Pancreas (tissue), 10 donors: ENCODE results near the gene LCP1. TPM values are rescaled to one million over a fixed set of nuclear protein-coding genes. Genes with fewer than 3 reads are reported as not detected.
A peak's percentile ranks its signal among the peaks of the same experiment; 100 is the strongest.
"Not testable (repeated sequence)": the region's sequence is repeated elsewhere in the genome, so short reads cannot be mapped to it uniquely, and the experiment has no call there.

ENCODE experiments used
- ATAC-seq, 4 donors: fragments of 200-7000 bp; cut with Tn5 transposase; one replicate each; pipeline versions ENCODE4 v1.8.0 to v1.9.1; 2020; ENCODE audit warnings: mild to moderate bottlenecking in 4 of 4, moderate library complexity in 4 of 4
- DNase-seq, 6 donors: peaks; one replicate each; pipeline ENCODE4 v3.0.0-alpha.2; 2020
- FAIRE-seq: peaks from 2 replicates; lab custom pipeline; 2012; peaks lifted over from hg19 to GRCh38; lab: Jason Lieb, UNC
- H3K27ac ChIP-seq, 4 donors: fragments of 200-600 bp; sonication (generic); 1 replicate in 3 of 4; 2 replicates in 1 of 4; pipeline versions ENCODE4 v1.5.0 to v1.8.0; 2020
- H3K27me3 ChIP-seq, 4 donors: fragments of 200-600 bp; one replicate each; pipeline ENCODE4 v1.8.0; 2021
- H3K36me3 ChIP-seq, 3 donors: fragments of 200-600 bp; sonication (generic) in 1 of 3; one replicate each; pipeline versions ENCODE4 v1.5.0 to v1.8.0; 2020 to 2021
- H3K4me1 ChIP-seq, 3 donors: fragments of 200-600 bp; one replicate each; pipeline ENCODE4 v1.8.0; 2021
- H3K4me3 ChIP-seq, 4 donors: fragments of 200-600 bp; sonication (generic) in 2 of 4; one replicate each; pipeline versions ENCODE4 v1.5.0 to v1.8.0; 2020 to 2021
- H3K9me3 ChIP-seq, 4 donors: fragments of 200-600 bp; one replicate each; pipeline ENCODE4 v1.8.0; 2021
- WGBS, 2 donors: extraction: QIAGEN DNeasy Blood & Tissue Kit; methylation state at CpG; one replicate each; pipeline ENCODE4 v1.1.7; 2013; 5-methylcytosine and 5-hydroxymethylcytosine counted together
- intact Hi-C, 3 donors: fragments of 100-400 bp; cut with DNase I; formaldehyde crosslinking; loops; one replicate each; pipeline versions ENCODE4 v1.11.1 to v1.14.2; 2022
- polyA plus RNA-seq, 2 donors: library from polyadenylated mRNA; stranded (reverse); fragments of 200-250 nt; gene quantifications; one replicate each; pipeline ENCODE4 v1.2.3, GENCODE V29; 2013
- total RNA-seq, 6 donors: library from RNA; stranded (reverse); fragmentation: NEBNext Ultra II Directional in 4 of 6; extraction: Animal tissue kit (Norgen Biotek cat#: 25700) in 4 of 6; gene quantifications; one replicate each; pipeline versions ENCODE4 v1.2.1 to v1.2.4, GENCODE V29; 2021 to 2023
- TF ChIP-seq, protein P1 (sequence below), 4 donors: fragments of 200-600 bp; sonication (generic) in 3 of 4; IDR thresholded peaks; one replicate each; pipeline versions ENCODE4 v1.5.0 to v1.8.0; 2021; ENCODE audit warnings: antibody characterized with exemption in 4 of 4
- donor health status: healthy with polysubstance abuse.
- donor health status: DM: no; HTN: no; CAD: no; lungs with moderate emphysema.
- donor health status: DM: no; HTN: no; CAD: no.
- donor health status: control.
- donor health status: control.
- donor health status: Bipolar disorder and iron deficiency.
- donor health status: DM: yes; HTN: yes; CAD: no.
- donor health status: DM: no; HTN: no; CAD: no.
- donor health status: DM: no; HTN: no; CAD: no.
- donor health status: DM: yes; HTN: yes; CAD: no.

LCP1 gene
- total and polyA plus RNA-seq, 8 donors = 2.0 to 38.3 (median 5.2) TPM

DNA sequence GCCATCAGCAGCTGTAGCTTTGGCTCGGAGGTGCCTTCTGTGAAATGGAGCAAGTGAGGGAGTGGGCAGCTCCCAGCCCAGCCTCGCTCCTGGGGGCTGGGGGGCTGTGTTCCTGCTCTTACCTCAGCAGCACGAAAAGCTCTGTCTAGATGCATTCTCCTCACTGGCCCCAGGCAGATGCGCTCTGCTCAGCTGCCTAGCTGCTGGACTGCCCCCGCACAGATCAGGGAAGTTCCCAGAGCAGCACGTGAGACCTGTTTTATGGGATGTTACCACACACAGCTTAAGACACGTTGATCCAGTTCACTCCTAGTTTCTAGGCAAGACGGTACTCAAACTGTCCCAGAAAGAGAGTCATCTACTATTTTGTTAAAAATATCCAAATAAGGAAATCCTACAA is 13.6 kb downstream of the LCP1 start:
- TF ChIP-seq, protein P1, sequence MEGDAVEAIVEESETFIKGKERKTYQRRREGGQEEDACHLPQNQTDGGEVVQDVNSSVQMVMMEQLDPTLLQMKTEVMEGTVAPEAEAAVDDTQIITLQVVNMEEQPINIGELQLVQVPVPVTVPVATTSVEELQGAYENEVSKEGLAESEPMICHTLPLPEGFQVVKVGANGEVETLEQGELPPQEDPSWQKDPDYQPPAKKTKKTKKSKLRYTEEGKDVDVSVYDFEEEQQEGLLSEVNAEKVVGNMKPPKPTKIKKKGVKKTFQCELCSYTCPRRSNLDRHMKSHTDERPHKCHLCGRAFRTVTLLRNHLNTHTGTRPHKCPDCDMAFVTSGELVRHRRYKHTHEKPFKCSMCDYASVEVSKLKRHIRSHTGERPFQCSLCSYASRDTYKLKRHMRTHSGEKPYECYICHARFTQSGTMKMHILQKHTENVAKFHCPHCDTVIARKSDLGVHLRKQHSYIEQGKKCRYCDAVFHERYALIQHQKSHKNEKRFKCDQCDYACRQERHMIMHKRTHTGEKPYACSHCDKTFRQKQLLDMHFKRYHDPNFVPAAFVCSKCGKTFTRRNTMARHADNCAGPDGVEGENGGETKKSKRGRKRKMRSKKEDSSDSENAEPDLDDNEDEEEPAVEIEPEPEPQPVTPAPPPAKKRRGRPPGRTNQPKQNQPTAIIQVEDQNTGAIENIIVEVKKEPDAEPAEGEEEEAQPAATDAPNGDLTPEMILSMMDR (IDR thresholded peaks at IDR 0.05) = no peak
- FAIRE-seq (no peak), ATAC-seq (peak in 2 of 4 donors; percentile 42 to 59)

DNA sequence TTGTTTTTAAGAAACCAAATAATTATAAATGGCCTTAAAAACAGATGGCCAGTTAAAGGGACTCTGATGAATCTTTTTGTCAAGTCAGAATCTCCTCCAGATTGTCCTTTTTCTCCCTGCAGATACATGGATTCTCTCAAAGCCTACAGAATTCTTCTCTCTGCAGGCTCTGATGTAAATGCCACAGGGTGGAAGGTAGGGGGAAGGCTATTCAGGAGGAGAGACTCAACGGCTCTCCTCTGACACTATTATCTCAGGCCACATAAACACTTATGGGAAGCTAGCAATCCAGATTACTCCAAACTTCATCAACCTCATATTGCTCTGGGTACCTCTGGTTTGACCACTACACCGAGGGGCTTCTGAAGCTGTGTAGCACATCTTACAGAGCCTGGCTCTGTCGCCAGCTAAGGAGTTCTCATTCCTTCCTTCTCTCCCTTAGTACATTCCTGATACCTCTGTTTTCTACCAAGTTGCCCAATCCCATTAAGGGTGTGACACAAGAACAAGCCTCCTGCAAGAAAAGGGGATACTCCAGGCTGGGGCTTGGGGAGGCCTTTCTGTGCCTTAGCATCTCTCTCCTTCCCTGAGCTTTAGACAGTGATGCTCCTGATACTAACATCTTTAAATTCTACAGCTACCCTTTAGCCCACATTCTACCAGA is 14.9 kb downstream of the LCP1 start:
- intact Hi-C loops = no loop called here
- FAIRE-seq = no peak
- 60 to 66% methylated on average over 3 of the region's 3 CpGs for WGBS, 2 donors

More for the DNA sequence above, 13.6 kb downstream of the LCP1 start:
- Histone ChIP-seq H3K4me1 (peaks cover 0 to 5% (median 0%) of the 10 kb centered on the region in 3 donors), H3K27me3 (no peaks in the 10 kb centered on the region), H3K4me3 (no peak overlapping the region), H3K36me3 (no peaks in the 10 kb centered on the region), H3K27ac (no peak overlapping the region), H3K9me3 (no peaks in the 10 kb centered on the region)
- intact Hi-C loops = no loop called here
- WGBS, 2 donors = 67 to 70% methylated on average over 8 of the region's 8 CpGs
- peak in 1 of 6 donors; percentile 27 for DNase-seq

DNA sequence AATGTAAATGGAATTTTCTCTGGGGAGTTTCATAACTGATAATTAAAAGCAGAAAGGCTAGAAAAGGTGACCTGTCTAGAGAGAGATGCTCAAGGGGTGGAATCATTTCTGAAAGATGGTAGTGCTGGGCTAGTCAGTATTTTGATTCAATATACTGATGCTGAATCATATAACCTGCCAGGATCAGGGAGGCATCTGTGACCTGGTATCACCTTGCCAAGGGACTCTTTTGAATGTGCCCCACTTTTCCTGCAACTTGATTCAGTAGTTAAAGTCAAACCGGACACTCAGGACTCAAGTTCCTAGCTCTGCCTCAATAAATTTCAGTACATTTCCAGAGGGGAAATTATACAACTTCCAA is 15.8 kb downstream of the LCP1 start:
- 57 to 58% methylated on average over 1 of the region's 1 CpG for WGBS, 2 donors
- no peak overlapping the region for H3K4me3 ChIP-seq
- H3K4me1 ChIP-seq = peaks cover 0 to 5% (median 0%) of the 10 kb centered on the region in 3 donors
- H3K27me3 ChIP-seq = no peaks in the 10 kb centered on the region
- FAIRE-seq (no peak), ATAC-seq (no peak), DNase-seq (no peak)
- H3K36me3 ChIP-seq = no peaks in the 10 kb centered on the region
- intact Hi-C loops = no loop called here
- H3K9me3 ChIP-seq = no peaks in the 10 kb centered on the region
- no peak overlapping the region for H3K27ac ChIP-seq
- TF ChIP-seq, protein P1 (IDR thresholded peaks at IDR 0.05) = no peak

More for the DNA sequence above, 14.9 kb downstream of the LCP1 start:
- H3K9me3 ChIP-seq = no peaks in the 10 kb centered on the region
- no peaks in the 10 kb centered on the region for H3K27me3 ChIP-seq
- no peak overlapping the region for H3K4me3 ChIP-seq
- peaks cover 0 to 5% (median 0%) of the 10 kb centered on the region in 3 donors for H3K4me1 ChIP-seq
- ATAC-seq = no peak
- no peak overlapping the region for H3K27ac ChIP-seq
- H3K36me3 ChIP-seq = no peaks in the 10 kb centered on the region
- DNase-seq = no peak
- TF ChIP-seq, protein P1 (IDR thresholded peaks at IDR 0.05) = no peak

DNA sequence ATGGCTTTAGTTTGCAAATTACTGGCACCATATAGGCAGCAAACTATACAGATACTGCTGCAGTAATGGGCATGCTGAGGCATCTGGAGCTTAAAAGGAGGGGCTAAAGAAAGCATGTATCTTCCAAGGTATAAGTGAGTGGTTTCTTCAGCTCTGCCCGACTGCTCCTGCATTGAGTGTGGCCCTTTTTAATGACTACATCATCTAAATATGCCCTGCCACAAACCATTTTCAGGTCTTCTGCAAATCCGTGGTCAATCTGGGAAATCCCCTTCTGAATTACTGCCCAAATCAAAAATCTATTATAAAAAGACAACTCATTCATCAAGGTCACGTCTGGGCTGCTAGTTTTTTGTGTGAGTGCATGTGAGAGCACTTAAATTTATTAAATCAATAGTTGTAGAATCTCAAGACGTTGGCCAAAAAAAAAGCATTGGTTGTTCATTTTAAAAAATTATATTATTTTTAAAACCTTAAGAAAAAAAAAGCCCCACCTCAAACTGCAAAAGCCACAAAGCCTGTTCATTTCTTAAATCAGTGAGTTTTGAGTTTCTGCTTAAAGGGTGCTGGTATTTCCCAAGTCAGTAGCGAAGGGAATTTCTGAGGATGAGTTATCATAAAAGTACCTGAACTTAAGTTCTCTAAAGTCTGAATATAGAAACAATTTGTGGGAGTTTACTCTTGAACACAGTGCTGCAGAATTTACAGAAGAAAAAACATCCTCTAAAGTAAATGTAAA is 16.3 kb downstream of the LCP1 start:
- no peak for ATAC-seq
- TF ChIP-seq, protein P1 (IDR thresholded peaks at IDR 0.05) = no peak
- H3K36me3 ChIP-seq = no peaks in the 10 kb centered on the region
- intact Hi-C loops = no loop called here
- WGBS, 2 donors = 36 to 45% methylated on average over 5 of the region's 5 CpGs
- no peaks in the 10 kb centered on the region for H3K9me3 ChIP-seq
- no peaks in the 10 kb centered on the region for H3K27me3 ChIP-seq
- H3K27ac ChIP-seq = no peak overlapping the region
- no peak for DNase-seq
- peaks cover 0 to 3% (median under 1%) of the 10 kb centered on the region in 3 donors for H3K4me1 ChIP-seq
- FAIRE-seq = no peak
- H3K4me3 ChIP-seq = no peak overlapping the region

DNA sequence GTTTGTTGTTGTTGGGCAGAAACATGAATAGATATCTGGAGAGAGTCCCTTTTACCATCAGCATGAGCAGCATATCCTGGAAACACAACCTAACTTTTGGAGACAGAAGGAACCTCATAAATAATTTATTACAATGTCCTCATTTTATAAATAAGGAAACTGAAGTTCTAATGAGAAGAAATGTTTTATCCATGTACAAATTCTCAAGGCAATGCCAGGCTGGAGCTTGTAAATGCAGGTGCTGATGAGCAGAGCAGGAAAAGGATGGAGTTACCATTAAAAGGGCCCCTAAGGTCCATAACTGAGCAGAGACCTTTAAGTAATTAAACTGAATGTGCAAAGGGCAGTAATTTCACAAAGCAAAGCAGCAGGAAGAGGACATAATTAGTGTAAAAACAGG is 17.3 kb downstream of the LCP1 start:
- FAIRE-seq = no peak
- H3K4me3 ChIP-seq = no peak overlapping the region
- no peak for DNase-seq
- no peaks in the 10 kb centered on the region for H3K27me3 ChIP-seq
- intact Hi-C loops = no loop called here
- H3K36me3 ChIP-seq = no peaks in the 10 kb centered on the region
- H3K27ac ChIP-seq = no peak overlapping the region
- TF ChIP-seq, protein P1 (IDR thresholded peaks at IDR 0.05) = no peak
- no peaks in the 10 kb centered on the region for H3K9me3 ChIP-seq
- ATAC-seq = no peak
- H3K4me1 ChIP-seq = peaks cover 0 to 5% (median 0%) of the 10 kb centered on the region in 3 donors

DNA sequence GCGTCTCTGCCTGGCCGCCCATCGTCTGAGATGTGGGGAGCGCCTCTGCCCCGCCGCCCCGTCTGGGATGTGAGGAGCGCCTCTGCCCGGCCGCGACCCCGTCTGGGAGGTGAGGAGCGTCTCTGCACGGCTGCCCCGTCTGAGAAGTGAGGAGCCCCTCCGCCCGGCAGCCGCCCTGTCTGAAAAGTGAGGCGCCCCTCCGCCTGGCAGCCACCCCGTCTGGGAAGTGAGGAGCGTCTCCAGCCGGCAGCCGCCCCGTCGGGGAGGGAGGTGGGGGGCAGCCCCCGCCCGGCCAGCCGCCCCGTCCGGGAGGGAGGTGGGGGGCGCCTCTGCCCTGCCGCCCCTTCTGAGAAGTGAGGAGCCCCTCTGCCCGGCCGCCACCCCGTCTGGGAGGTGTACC is 19.2 kb downstream of the LCP1 start:
- peak in 1 of 6 donors; percentile 56 for DNase-seq
- H3K27ac ChIP-seq, H3K4me3 ChIP-seq, H3K9me3 ChIP-seq, FAIRE-seq, H3K27me3 ChIP-seq, H3K36me3 ChIP-seq, intact Hi-C loops, ATAC-seq, H3K4me1 ChIP-seq: not testable (repeated sequence)
- 88 to 92% methylated on average over 35 to 36 of the region's 36 CpGs for WGBS, 2 donors
